ENCODE measurements around the gene GET3. TPM values are rescaled to one million over a fixed set of nuclear protein-coding genes. Genes with fewer than 3 reads are reported as not detected.
A peak's percentile ranks its signal among the peaks of the same experiment; 100 is the strongest.
"Not testable (repeated sequence)": the region's sequence is repeated elsewhere in the genome, so short reads cannot be mapped to it uniquely, and the experiment has no call there.

The GET3 gene
- polyA plus RNA-seq (ENCODE audit: insufficient read depth in 1 of 5, insufficient read length in 5 of 5, low replicate concordance in 1 of 5) = 10 to 100 TPM; 52.8 to 70.1 (median 53.8) TPM
- long read RNA-seq, donor 1, transcript ASNA1-201 (7 exons, 1,280 nt) = major isoform, 35 of 63 reads
- long read RNA-seq, donor 1, partial matches to known transcripts = 28 of 63 reads
- long read RNA-seq, donor 1, other reads (novel, unspliced or antisense) = 0 of 63 reads
- long read RNA-seq, donor 2, transcript ASNA1-201 (7 exons, 1,280 nt) = major isoform, 36 of 49 reads
- long read RNA-seq, donor 2, partial matches to known transcripts = 13 of 49 reads
- long read RNA-seq, donor 2, other reads (novel, unspliced or antisense) = 0 of 49 reads
- long read RNA-seq, donor 3, transcript ASNA1-201 (7 exons, 1,280 nt) = major isoform, 19 of 489 reads
- long read RNA-seq, donor 3, partial matches to known transcripts = 180 of 489 reads
- long read RNA-seq, donor 3, other reads (novel, unspliced or antisense) = 290 of 489 reads
- long read RNA-seq, donor 4, transcript ASNA1-201 (7 exons, 1,280 nt) = major isoform, 14 of 25 reads
- long read RNA-seq, donor 4, partial matches to known transcripts = 10 of 25 reads
- long read RNA-seq, donor 4, other reads (novel, unspliced or antisense) = 0 of 25 reads
- long read RNA-seq, donor 5, transcript ASNA1-201 (7 exons, 1,280 nt) = major isoform, 31 of 58 reads
- long read RNA-seq, donor 5, partial matches to known transcripts = 23 of 58 reads
- long read RNA-seq, donor 5, other reads (novel, unspliced or antisense) = 0 of 58 reads
- long read RNA-seq, donor 6, transcript ASNA1-201 (7 exons, 1,280 nt) = major isoform, 28 of 41 reads
- long read RNA-seq, donor 6, partial matches to known transcripts = 13 of 41 reads
- long read RNA-seq, donor 6, other reads (novel, unspliced or antisense) = 0 of 41 reads
- long read RNA-seq, donor 7, transcript ASNA1-201 (7 exons, 1,280 nt) = major isoform, 28 of 39 reads
- long read RNA-seq, donor 7, partial matches to known transcripts = 9 of 39 reads
- long read RNA-seq, donor 7, other reads (novel, unspliced or antisense) = 0 of 39 reads
- long read RNA-seq, donor 8, transcript ASNA1-201 (7 exons, 1,280 nt) = major isoform, 8 of 8 reads
- long read RNA-seq, donor 8, partial matches to known transcripts = 0 of 8 reads
- long read RNA-seq, donor 8, other reads (novel, unspliced or antisense) = 0 of 8 reads

DNA sequence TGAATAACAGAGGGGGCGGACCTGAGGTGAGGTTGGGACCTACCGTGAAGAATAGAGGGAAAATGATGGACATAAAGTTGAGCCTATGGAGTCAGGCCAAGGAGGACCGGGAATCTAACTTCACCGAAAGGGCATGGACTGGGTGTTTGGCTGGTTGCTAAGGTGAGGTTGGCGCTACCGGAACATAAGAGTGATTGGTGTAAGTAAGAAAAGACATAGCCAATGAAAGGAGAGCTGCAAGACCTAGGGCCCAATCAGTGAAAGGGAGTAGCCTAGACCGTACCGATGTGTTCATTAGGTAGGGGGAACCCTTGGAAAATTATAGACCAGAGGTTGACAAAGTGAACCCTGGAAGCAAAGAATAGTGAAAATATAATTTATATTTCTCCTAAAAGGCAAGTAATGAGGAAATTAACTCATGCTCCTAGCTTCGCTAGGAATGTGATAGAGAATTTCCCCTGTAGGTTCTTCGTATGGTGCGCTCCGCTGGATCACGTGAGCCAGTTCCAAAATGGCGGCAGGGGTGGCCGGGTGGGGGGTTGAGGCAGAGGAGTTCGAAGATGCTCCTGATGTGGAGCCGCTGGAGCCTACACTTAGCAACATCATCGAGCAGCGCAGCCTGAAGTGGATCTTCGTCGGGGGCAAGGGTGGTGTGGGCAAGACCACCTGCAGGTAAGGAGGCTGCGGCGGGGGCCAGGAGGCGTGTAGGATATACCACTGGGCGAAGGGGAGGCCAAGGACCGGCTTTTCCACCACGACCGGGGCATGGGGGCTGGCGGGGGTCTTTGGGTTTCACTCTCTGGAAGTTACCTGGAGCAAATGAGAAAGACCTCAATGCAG lies at the start of gene GET3:
Gene GET3 (plus strand): TSS at position 503 of the 840 bp plus-strand sequence. CDS start 9 bp downstream, at position 512.
- DNase-seq = peak; percentile 95 to 96

DNA sequence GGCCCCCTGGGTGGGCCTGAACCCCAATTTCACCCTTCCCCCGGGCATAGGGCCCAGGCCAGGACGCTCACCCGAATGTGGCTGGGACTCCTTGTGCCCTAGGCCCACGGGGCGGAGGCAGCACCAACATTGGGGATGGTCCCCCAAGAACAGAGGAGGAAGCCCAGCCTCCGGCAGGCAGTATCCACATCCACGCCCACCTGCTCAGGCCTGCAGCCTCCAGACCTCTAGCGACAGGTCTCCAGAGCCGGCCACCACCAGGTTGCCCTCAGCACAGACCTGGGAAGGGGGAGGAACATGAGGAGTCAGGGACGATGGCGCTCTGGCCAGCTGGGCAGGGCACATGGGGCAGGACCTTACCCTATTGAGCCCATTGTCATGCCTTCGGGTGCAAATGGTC lies 48.3 kb upstream of the GET3 start:
- no peak for DNase-seq

- no peak for DNase-seq
Observed at GRCh38 chr19:12689581-12690216, 47.6 kb upstream of the GET3 start.

GRCh38 chr19:12692960-12693359 lies 44.3 kb upstream of the GET3 start:
- DNase-seq = no peak

DNA sequence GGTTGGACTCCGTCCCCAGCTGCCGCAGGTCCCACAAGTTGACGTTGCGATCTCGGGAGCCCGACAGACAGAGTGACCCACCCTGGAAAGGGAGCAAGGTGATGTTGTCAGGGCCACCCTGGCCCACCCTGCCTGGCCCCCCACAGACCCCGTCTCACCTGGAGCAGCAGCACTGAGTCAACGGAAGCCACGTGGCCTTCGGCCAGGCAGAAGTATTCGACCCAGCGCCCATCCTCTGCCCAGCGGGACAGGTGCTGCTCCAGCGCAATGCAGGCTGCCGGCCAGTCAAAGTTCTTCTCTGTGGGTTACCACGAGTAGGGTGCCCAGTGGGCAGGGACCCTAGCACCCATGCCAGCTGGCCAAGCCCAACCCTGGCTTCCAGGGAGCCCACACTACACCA lies 42.7 kb upstream of the GET3 start:
- no peak for DNase-seq

GRCh38 chr19:12695096-12695495 lies 42.2 kb upstream of the GET3 start:
- no peak for DNase-seq

- DNase-seq = no peak
Observed at GRCh38 chr19:12695514-12695913, 41.8 kb upstream of the GET3 start.

GRCh38 chr19:12695997-12696365 lies 41.3 kb upstream of the GET3 start:
- no peak for DNase-seq

DNA sequence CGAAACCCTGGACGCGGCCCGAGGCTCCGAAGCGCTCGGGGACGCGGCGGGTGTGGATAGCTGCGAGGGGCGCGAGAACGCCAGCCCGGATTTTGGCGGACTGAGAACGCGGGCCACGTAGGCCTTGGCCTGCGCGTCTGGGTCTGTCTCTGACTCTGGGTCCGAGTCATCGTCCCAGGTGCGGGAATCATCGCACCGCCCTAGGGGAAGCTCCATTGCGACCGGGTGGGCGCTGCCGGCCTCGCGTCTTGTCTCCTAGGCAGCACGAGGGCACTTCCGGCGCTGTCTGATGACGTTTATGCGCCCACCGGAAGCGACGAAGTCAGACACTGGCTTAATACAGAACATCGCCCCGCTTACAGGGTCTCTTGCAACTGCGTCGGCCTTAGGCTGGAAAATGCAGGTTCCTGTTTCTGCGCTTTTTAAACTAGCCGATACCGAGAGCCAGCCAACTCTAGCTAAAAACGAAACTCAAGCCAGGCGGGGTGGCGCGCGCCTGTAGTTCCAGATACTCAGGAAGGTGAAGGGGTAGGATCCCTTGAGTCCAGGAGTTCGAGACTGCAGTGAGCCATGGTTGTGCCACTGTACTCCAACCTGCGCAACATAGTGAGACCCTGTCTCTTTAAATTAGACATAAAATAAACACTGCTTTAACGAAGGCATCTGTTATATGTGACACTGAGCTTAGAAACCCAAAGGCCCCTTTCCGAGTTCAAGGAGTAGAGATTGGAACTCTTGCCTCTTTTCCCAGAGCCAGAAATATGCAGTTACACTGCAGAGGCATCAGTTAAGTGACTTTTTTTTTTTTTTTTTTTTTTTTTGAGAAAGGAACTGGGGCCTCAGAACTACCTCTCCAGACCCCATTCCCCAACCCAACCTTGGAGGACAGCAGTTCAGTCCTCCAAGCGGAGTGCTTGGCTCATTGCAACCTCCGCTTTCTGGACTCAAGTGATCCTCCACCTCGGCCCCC lies 40.6 kb upstream of the GET3 start, which contains the start of gene FBXW9:
Gene FBXW9 (minus strand): TSS at position 266 of the 970 bp plus-strand sequence. CDS start 50 bp downstream, at position 216.
- DNase-seq = peak; percentile 93 to 95

- not testable (repeated sequence) for DNase-seq
Observed at GRCh38 chr19:12697425-12697824, 39.9 kb upstream of the GET3 start.

DNA sequence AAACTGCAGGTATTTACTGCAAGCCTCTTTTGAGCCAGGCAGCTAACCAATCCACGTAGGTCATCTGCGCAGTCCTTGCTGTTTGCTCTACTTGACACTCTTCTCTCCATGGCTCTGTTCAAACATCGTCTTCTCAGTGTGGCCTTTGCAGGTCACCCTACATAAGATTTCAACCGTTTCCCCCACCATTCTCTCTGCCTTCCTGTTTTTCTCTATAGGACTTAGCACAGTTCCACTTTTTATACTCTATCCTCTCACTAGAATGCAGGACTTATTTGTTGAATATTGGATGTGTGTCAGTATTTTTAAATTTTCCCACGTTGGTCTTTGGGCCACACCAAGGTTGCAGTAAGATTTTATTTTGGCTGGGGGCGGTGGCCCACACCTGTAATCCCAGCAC lies 39.2 kb upstream of the GET3 start:
- no peak for DNase-seq

- no peak for DNase-seq
Observed at GRCh38 chr19:12701596-12702282, 35.6 kb upstream of the GET3 start.

- DNase-seq = no peak
Observed at GRCh38 chr19:12703046-12703445, 34.3 kb upstream of the GET3 start.

GRCh38 chr19:12705169-12705568 lies 32.1 kb upstream of the GET3 start:
- no peak for DNase-seq

- no peak for DNase-seq
Observed at GRCh38 chr19:12705654-12706331, 31.5 kb upstream of the GET3 start.

GRCh38 chr19:12706332-12706718 lies 31.0 kb upstream of the GET3 start:
- DNase-seq = no peak

DNA sequence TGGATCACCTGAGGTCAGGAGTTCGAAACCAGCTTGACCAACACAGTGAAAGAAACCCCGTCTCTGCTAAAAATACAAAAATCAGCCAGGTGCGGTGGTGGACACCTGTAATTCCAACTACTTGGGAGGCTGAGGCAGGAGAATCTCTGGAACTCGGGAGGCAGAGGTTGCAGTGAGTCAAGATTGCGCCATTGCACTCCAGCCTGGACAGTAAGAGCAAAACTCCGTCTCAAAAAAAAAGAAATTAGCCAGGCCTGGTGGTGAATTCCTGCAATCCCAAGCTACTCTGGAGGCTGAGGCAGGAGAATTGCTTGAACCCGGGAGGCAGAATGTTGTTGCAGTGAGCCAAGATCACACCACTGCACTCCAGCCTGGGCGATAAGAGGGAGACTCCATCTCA lies 28.7 kb upstream of the GET3 start:
- no peak for DNase-seq

DNA sequence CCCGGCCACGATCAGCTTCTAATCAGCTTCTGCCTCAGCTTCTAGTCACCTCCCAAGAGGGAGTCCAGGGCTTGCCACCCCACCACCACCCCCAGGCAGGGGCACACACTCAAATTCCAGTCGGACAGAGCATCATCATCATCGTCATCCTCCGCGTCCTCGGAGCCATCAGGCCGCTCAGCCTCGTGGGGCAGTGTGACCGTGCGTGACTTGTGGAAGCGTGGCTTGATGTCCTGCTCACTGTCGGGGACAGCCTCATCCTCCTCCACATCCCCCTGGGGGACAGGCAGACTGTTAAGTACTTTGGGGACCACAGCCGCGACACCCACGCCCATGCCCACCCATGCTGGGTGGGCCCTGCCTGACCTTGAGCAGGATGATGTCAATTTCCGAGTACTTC lies 26.1 kb upstream of the GET3 start:
- DNase-seq = no peak

Data from right lung (tissue), 10 donors.